DMS153 treated with DMSO at 0.1 percent for 48 hours (cell line): ENCODE results near the gene DDX39A.

Source experiments
- DNase-seq: peaks from one replicate; lab custom pipeline; 2025; ENCODE audit not compliant: unreplicated experiment; lab: John Stamatoyannopoulos, UW

DDX39A gene

GRCh38 chr19:14434543-14435319, 15.6 kb upstream of the DDX39A start:
- no peak for DNase-seq

- peak; percentile 59 for DNase-seq
Measured at GRCh38 chr19:14433554-14434501, 14.7 kb upstream of the DDX39A start.

- no peak for DNase-seq
Measured at GRCh38 chr19:14432791-14433553, 13.8 kb upstream of the DDX39A start, which contains the start of gene PKN1. TSS of gene PKN1 (plus strand) at chr19:14433306. CDS start at chr19:14433522, 216 bp downstream.

GRCh38 chr19:14430712-14431111, 11.6 kb upstream of the DDX39A start:
- DNase-seq: no peak

- no peak for DNase-seq
Measured at GRCh38 chr19:14428882-14429416, 9.8 kb upstream of the DDX39A start.

GRCh38 chr19:14427461-14427860, 8.3 kb upstream of the DDX39A start:
- no peak for DNase-seq

- DNase-seq: no peak
Measured at GRCh38 chr19:14425696-14426138, 6.6 kb upstream of the DDX39A start.

GRCh38 chr19:14418856-14419105, 360 bp downstream of the DDX39A start:
- peak; percentile 41 for DNase-seq

GRCh38 chr19:14416817-14417231, 2.3 kb downstream of the DDX39A start:
- DNase-seq: no peak

GRCh38 chr19:14414926-14415690, 4.0 kb downstream of the DDX39A start:
- DNase-seq: no peak

GRCh38 chr19:14413693-14414181, 5.4 kb downstream of the DDX39A start:
- no peak for DNase-seq

GRCh38 chr19:14412996-14413692, 6.0 kb downstream of the DDX39A start:
- DNase-seq: no peak

GRCh38 chr19:14412324-14412995, 6.7 kb downstream of the DDX39A start:
- DNase-seq: no peak

GRCh38 chr19:14411938-14412245, 7.2 kb downstream of the DDX39A start:
- no peak for DNase-seq

- DNase-seq: no peak
Measured at GRCh38 chr19:14411161-14411937, 7.8 kb downstream of the DDX39A start.

GRCh38 chr19:14410091-14411051, 8.8 kb downstream of the DDX39A start:
- DNase-seq: no peak
